Gastroesophageal sphincter (tissue), 3 donors: ENCODE measurements around the gene NFKBIE.

Experiments used
- EP300 ChIP-seq: sonication (generic); formaldehyde crosslinking; IDR thresholded peaks from one replicate; pipeline ENCODE4 v1.6.1; 2017; ENCODE audit warnings: antibody characterized with exemption, mild to moderate bottlenecking
- POLR2A ChIP-seq, 2 donors: fragments of 450-650 bp; IDR thresholded peaks; one replicate each; pipeline ENCODE4 v1.6.1; 2017; ENCODE audit warnings: antibody characterized with exemption in 2 of 2, mild to moderate bottlenecking in 2 of 2, moderate library complexity in 1 of 2
- POLR2AphosphoS5 ChIP-seq: sonication (generic); formaldehyde crosslinking; IDR thresholded peaks from one replicate; pipeline ENCODE4 v1.6.1; 2017; ENCODE audit warnings: antibody characterized with exemption
- TF ChIP-seq, protein P1 (sequence below), 4 experiments: fragments of 200-600 bp in 2 of 4; fragments of 450-650 bp in 2 of 4; sonication (generic) in 1 of 4; IDR thresholded peaks; one replicate each; pipeline ENCODE4 v1.5.1; 2017 to 2019; ENCODE audit warnings: antibody characterized with exemption in 4 of 4, mild to moderate bottlenecking in 2 of 4, moderate library complexity in 2 of 4

DNA sequence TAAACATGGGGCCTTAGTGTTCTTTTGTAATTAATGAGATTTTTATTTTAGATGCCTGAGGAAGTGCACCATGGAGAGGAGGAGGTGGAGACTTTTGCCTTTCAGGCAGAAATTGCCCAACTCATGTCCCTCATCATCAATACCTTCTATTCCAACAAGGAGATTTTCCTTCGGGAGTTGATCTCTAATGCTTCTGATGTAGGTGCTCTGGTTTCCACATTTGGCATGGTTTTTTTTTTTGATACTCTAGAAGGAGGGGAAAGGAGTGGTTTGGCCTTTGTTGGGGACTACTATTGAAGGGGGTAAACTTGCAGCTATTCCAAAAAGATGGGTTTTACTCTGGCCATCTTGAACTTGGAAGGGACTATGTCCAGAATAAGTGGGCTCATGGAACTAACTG is 16.8 kb downstream of the NFKBIE start:
- TF ChIP-seq, protein P1, sequence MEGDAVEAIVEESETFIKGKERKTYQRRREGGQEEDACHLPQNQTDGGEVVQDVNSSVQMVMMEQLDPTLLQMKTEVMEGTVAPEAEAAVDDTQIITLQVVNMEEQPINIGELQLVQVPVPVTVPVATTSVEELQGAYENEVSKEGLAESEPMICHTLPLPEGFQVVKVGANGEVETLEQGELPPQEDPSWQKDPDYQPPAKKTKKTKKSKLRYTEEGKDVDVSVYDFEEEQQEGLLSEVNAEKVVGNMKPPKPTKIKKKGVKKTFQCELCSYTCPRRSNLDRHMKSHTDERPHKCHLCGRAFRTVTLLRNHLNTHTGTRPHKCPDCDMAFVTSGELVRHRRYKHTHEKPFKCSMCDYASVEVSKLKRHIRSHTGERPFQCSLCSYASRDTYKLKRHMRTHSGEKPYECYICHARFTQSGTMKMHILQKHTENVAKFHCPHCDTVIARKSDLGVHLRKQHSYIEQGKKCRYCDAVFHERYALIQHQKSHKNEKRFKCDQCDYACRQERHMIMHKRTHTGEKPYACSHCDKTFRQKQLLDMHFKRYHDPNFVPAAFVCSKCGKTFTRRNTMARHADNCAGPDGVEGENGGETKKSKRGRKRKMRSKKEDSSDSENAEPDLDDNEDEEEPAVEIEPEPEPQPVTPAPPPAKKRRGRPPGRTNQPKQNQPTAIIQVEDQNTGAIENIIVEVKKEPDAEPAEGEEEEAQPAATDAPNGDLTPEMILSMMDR (IDR thresholded peaks at IDR 0.05), result no peak
- TF ChIP-seq POLR2AphosphoS5, result no peak
- TF ChIP-seq EP300, result no peak
- no peak for TF ChIP-seq POLR2A (IDR thresholded peaks at IDR 0.05)
